NT2/D1 (cell line): Measurements from ENCODE around the gene FBXW9.

Experiments used
- SUZ12 ChIP-seq: IDR thresholded peaks from 2 replicates; pipeline ENCODE4 v1.6.1; 2011; ENCODE audit not compliant: insufficient read length, insufficient read depth; ENCODE audit errors: extremely low read depth
- YY1 ChIP-seq: IDR thresholded peaks from 2 replicates; pipeline ENCODE4 v1.6.1; 2011; ENCODE audit not compliant: insufficient read length, insufficient read depth
- ZNF274 ChIP-seq: IDR thresholded peaks from 2 replicates; pipeline ENCODE4 v1.6.1; 2011; ENCODE audit warnings: mild to moderate bottlenecking, low read depth, low read length

DNA sequence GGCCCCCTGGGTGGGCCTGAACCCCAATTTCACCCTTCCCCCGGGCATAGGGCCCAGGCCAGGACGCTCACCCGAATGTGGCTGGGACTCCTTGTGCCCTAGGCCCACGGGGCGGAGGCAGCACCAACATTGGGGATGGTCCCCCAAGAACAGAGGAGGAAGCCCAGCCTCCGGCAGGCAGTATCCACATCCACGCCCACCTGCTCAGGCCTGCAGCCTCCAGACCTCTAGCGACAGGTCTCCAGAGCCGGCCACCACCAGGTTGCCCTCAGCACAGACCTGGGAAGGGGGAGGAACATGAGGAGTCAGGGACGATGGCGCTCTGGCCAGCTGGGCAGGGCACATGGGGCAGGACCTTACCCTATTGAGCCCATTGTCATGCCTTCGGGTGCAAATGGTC, 7.4 kb downstream of the FBXW9 start:
- TF ChIP-seq YY1 = no peak
- no peak for TF ChIP-seq ZNF274
- TF ChIP-seq SUZ12 = no peak
